Measurements from ENCODE around the gene CORO7. TPM values are rescaled to one million over a fixed set of nuclear protein-coding genes. Genes with fewer than 3 reads are reported as not detected.
A peak's percentile ranks its signal among the peaks of the same experiment; 100 is the strongest.

The CORO7 gene
- total and polyA plus RNA-seq, 9 of the 15 experiments (the other 6 are each of a cell fraction or from before 2014, with no cell fraction given), result 0.45 to 77.2 (median 18.7) TPM

DNA sequence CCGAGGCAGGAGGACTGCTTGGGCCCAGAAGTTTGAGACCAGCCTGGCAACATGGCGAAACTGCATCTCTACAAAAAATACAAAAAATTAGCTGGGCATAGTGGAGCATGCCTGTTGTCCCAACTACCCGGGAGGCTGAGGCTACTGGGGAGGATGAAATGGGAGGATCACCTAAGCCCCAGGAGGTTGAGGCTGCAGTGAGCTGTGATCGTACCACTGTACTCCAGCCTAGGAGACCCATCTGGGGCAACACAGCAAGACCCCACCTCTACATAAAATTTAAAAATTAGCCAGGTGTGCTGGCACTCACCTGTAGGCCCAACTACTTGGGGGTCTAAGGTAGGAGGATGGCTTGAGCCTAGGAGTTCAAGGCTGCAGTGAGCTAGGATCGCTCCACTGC lies 67.1 kb downstream of the CORO7 start (continued):
- no peak for TF ChIP-seq SAFB2 (IDR thresholded peaks at IDR 0.05; ENCODE audit: borderline replicate concordance, low read depth, low read length, severe bottlenecking)

GRCh38 chr16:4347765-4348509 lies 68.5 kb downstream of the CORO7 start:
- 52% methylated on average over 17 of the region's 17 CpGs for WGBS (ENCODE audit: insufficient coverage, low coverage, missing lambda C conversion rate)
- in situ Hi-C loops (cut with MboI), result loop anchor here (5.0 kb wide), 1 partner anchor 76 kb away; the partner anchor contains the start of gene TFAP4
- Histone ChIP-seq H3K79me2 (ENCODE audit: control insufficient read depth, insufficient read depth, low read length) (peaks cover 80% of the 10 kb centered on the region), H3K9ac (ENCODE audit: insufficient read depth in 1 of 2, low read depth in 2 of 2, low read length in 2 of 2) (peak overlapping the region; percentile 10 to 73; a peak in 3 of 4 replicates), H3K27me3 (ENCODE audit: control insufficient read depth in 2 of 2, insufficient read depth in 2 of 2, low read length in 2 of 2) (no peaks in the 10 kb centered on the region), H4K20me1 (replicated peaks; ENCODE audit: control insufficient read depth, insufficient read depth, low read length) (peaks cover 13% of the 10 kb centered on the region; the same call in 1 of the 2 replicates), H3K27ac (ENCODE audit: extremely low read depth, low read depth, low read length) (no peak overlapping the region; the same call in 2 of the 3 replicates), H3K36me3 (ENCODE audit: control insufficient read depth, insufficient read depth, low read length) (peaks cover 57% of the 10 kb centered on the region; the same call in 2 of the 3 replicates), H2AFZ (ENCODE audit: low read depth, low read length) (no peak overlapping the region), H3K4me3 (no peak overlapping the region), H3K4me2 (ENCODE audit: insufficient read depth, low read length) (peak overlapping the region; percentile 45), H3K9me1 (ENCODE audit: control insufficient read depth, insufficient read depth, low read length) (no peaks in the 10 kb centered on the region), H3K9me3 (replicated peaks; ENCODE audit: control insufficient read depth, insufficient read depth, low read depth, low read length) (peaks cover 9% of the 10 kb centered on the region; the same call in 1 of the 2 replicates), H3K4me1 (replicated peaks in 1 of 2; ENCODE audit: control insufficient read depth in 2 of 2, insufficient read depth in 2 of 2, low read length in 2 of 2) (peaks cover 22 to 43% of the 10 kb centered on the region in 2 experiments; a peak in 4 of 5 replicates)
- ATAC-seq, result peak; percentile 63
- ChIA-PET POLR2A (interaction anchor here (0.6 to 0.8 kb wide), 4 partner anchors 11 to 374 kb away, joined by 3 to 6 read pairs (median 4); no protein-coding TSS in a partner anchor), CTCF (ENCODE audit: low intra/inter-chr PET ratio) (no interaction called here)
- intact Hi-C loops (cut with micrococcal nuclease), result no loop called here
- no TSS peak for BruUV-seq (replicated peaks)
- peak; percentile 81 for FAIRE-seq
- peak; percentile 16 to 82 (median 44) for DNase-seq (ENCODE audit: extremely low read depth in 1 of 4, low spot score in 3 of 4)
- TF ChIP-seq SMAD4 (CRISPR knock-in tag; conservative IDR thresholded peaks at IDR 0.05), result peak; percentile 66; the same call in 1 of the 2 replicates
- peak; percentile 40 for TF ChIP-seq CXXC5 (CRISPR knock-in tag; IDR thresholded peaks at IDR 0.05)
- TF ChIP-seq GATA2 (CRISPR knock-in tag; IDR thresholded peaks at IDR 0.05), result peak; percentile 40; the same call in 1 of the 2 replicates
- TF ChIP-seq MYNN (IDR thresholded peaks at IDR 0.05), result peak; percentile 59; the same call in 1 of the 2 replicates
- no peak for TF ChIP-seq MYNN (CRISPR knock-in tag; IDR thresholded peaks at IDR 0.05)
- TF ChIP-seq, protein P1, sequence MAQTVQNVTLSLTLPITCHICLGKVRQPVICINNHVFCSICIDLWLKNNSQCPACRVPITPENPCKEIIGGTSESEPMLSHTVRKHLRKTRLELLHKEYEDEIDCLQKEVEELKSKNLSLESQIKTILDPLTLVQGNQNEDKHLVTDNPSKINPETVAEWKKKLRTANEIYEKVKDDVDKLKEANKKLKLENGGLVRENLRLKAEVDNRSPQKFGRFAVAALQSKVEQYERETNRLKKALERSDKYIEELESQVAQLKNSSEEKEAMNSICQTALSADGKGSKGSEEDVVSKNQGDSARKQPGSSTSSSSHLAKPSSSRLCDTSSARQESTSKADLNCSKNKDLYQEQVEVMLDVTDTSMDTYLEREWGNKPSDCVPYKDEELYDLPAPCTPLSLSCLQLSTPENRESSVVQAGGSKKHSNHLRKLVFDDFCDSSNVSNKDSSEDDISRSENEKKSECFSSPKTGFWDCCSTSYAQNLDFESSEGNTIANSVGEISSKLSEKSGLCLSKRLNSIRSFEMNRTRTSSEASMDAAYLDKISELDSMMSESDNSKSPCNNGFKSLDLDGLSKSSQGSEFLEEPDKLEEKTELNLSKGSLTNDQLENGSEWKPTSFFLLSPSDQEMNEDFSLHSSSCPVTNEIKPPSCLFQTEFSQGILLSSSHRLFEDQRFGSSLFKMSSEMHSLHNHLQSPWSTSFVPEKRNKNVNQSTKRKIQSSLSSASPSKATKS (CRISPR knock-in tag; IDR thresholded peaks at IDR 0.05), result no peak
- TF ChIP-seq ZNF165 (CRISPR knock-in tag; IDR thresholded peaks at IDR 0.05; ENCODE audit: borderline replicate concordance), result no peak
- no peak for TF ChIP-seq RAD21 (CRISPR knock-in tag; conservative IDR thresholded peaks at IDR 0.05 in 1 of 2, IDR thresholded peaks at IDR 0.05 in 1 of 2)
- 0 out of 2 replicates have a peak, but pooled peaks have one; percentile 29 for TF ChIP-seq POLR2AphosphoS5 (IDR thresholded peaks at IDR 0.05; ENCODE audit: control insufficient read depth, insufficient read depth, low read depth, low read length)
- TF ChIP-seq THRAP3 (IDR thresholded peaks at IDR 0.05; ENCODE audit: borderline replicate concordance), result no peak
- no peak; the same call in 1 of the 2 replicates for TF ChIP-seq TEAD4 (IDR thresholded peaks at IDR 0.05; ENCODE audit: low read length)
- TF ChIP-seq TEAD4 (CRISPR knock-in tag; IDR thresholded peaks at IDR 0.05; ENCODE audit: borderline replicate concordance), result no peak
- TF ChIP-seq L3MBTL2 (IDR thresholded peaks at IDR 0.05), result peak; percentile 46
- no peak for TF ChIP-seq SOX6 (IDR thresholded peaks at IDR 0.05)
- peak; percentile 66 for TF ChIP-seq TCF3 (CRISPR knock-in tag; IDR thresholded peaks at IDR 0.05)
- TF ChIP-seq FOXK1 (CRISPR knock-in tag; IDR thresholded peaks at IDR 0.05; ENCODE audit: borderline replicate concordance), result 0 out of 2 replicates have a peak, but pooled peaks have one; percentile 28
- TF ChIP-seq CBFA2T3 (IDR thresholded peaks at IDR 0.05), result peak; percentile 81

Data from K562 (cell line).